ENCODE results near the gene CTXN1.
"Not testable (repeated sequence)": the region's sequence is repeated elsewhere in the genome, so short reads cannot be mapped to it uniquely, and the experiment has no call there.

The CTXN1 gene

GRCh38 chr19:7902796-7903243, 23.1 kb downstream of the CTXN1 start:
- Mint-ChIP-seq H3K4me3 (peak overlapping the region; percentile 88 to 95), H3K27me3 (peaks cover under 1 to 2% of the 10 kb centered on the region in 2 donors), H3K27ac (peak overlapping the region; percentile 99), H3K4me1 (ENCODE audit: low read depth in 2 of 2) (peaks cover 26 to 36% of the 10 kb centered on the region in 2 donors), H3K9me3 (no peaks in the 10 kb centered on the region), H3K36me3 (ENCODE audit: insufficient read depth) (peaks cover 43% of the 10 kb centered on the region)
- no peak for DNase-seq
- no peak for ATAC-seq (replicated peaks)

- H3K27ac Mint-ChIP-seq = no peak overlapping the region
- ATAC-seq (replicated peaks) = no peak
- DNase-seq = no peak
- H3K27me3 Mint-ChIP-seq = peaks cover 5 to 9% of the 10 kb centered on the region in 2 donors
- H3K36me3 Mint-ChIP-seq (ENCODE audit: insufficient read depth) = peaks cover 34% of the 10 kb centered on the region
- peak overlapping the region in 1 of 2 donors; percentile 95 for H3K4me3 Mint-ChIP-seq
- peaks cover 25 to 26% of the 10 kb centered on the region in 2 donors for H3K4me1 Mint-ChIP-seq (ENCODE audit: low read depth in 2 of 2)
- no peaks in the 10 kb centered on the region for H3K9me3 Mint-ChIP-seq
Observed at GRCh38 chr19:7901337-7901736, 24.6 kb downstream of the CTXN1 start.

- Mint-ChIP-seq H3K9me3 (no peaks in the 10 kb centered on the region), H3K27ac (no peak overlapping the region), H3K4me1 (ENCODE audit: low read depth in 2 of 2) (peaks cover 22 to 24% of the 10 kb centered on the region in 2 donors), H3K36me3 (ENCODE audit: insufficient read depth) (peaks cover 31% of the 10 kb centered on the region), H3K27me3 (peaks cover 6 to 9% of the 10 kb centered on the region in 2 donors), H3K4me3 (no peak overlapping the region)
- DNase-seq (no peak), ATAC-seq (replicated peaks) (no peak)
Observed at GRCh38 chr19:7900931-7901330, 25.0 kb downstream of the CTXN1 start.

- peaks cover 17 to 19% of the 10 kb centered on the region in 2 donors for H3K4me1 Mint-ChIP-seq (ENCODE audit: low read depth in 2 of 2)
- no peak for ATAC-seq (replicated peaks)
- H3K9me3 Mint-ChIP-seq = no peaks in the 10 kb centered on the region
- peaks cover 11 to 14% of the 10 kb centered on the region in 2 donors for H3K27me3 Mint-ChIP-seq
- peaks cover 27% of the 10 kb centered on the region for H3K36me3 Mint-ChIP-seq (ENCODE audit: insufficient read depth)
- no peak for DNase-seq
- H3K27ac Mint-ChIP-seq = no peak overlapping the region
- H3K4me3 Mint-ChIP-seq = no peak overlapping the region
Observed at GRCh38 chr19:7900401-7900870, 25.5 kb downstream of the CTXN1 start.

- ATAC-seq (replicated peaks) = no peak
- H3K4me3 Mint-ChIP-seq = no peak overlapping the region
- H3K27me3 Mint-ChIP-seq = peaks cover 15 to 20% of the 10 kb centered on the region in 2 donors
- DNase-seq = no peak
- peaks cover 13% of the 10 kb centered on the region in 2 donors for H3K4me1 Mint-ChIP-seq (ENCODE audit: low read depth in 2 of 2)
- H3K9me3 Mint-ChIP-seq = no peaks in the 10 kb centered on the region
- no peak overlapping the region for H3K27ac Mint-ChIP-seq
- peaks cover 21% of the 10 kb centered on the region for H3K36me3 Mint-ChIP-seq (ENCODE audit: insufficient read depth)
Observed at GRCh38 chr19:7899751-7900378, 26.1 kb downstream of the CTXN1 start.

GRCh38 chr19:7898967-7899366, 27.0 kb downstream of the CTXN1 start:
- Mint-ChIP-seq H3K36me3 (ENCODE audit: insufficient read depth) (peaks cover 12% of the 10 kb centered on the region), H3K27me3 (peaks cover 24 to 29% of the 10 kb centered on the region in 2 donors), H3K27ac (no peak overlapping the region), H3K9me3 (no peaks in the 10 kb centered on the region), H3K4me1 (ENCODE audit: low read depth in 2 of 2) (peaks cover 8 to 9% of the 10 kb centered on the region in 2 donors), H3K4me3 (no peak overlapping the region)
- ATAC-seq (replicated peaks) = no peak
- no peak for DNase-seq

GRCh38 chr19:7897292-7897691, 28.6 kb downstream of the CTXN1 start:
- peaks cover 27 to 33% of the 10 kb centered on the region in 2 donors for H3K27me3 Mint-ChIP-seq
- no peak overlapping the region for H3K27ac Mint-ChIP-seq
- DNase-seq (no peak), ATAC-seq (replicated peaks) (no peak)
- H3K9me3 Mint-ChIP-seq = no peaks in the 10 kb centered on the region
- H3K4me3 Mint-ChIP-seq = no peak overlapping the region
- no peaks in the 10 kb centered on the region for H3K4me1 Mint-ChIP-seq (ENCODE audit: low read depth in 2 of 2)
- no peaks in the 10 kb centered on the region for H3K36me3 Mint-ChIP-seq (ENCODE audit: insufficient read depth)

- no peak for ATAC-seq (replicated peaks)
- no peaks in the 10 kb centered on the region for H3K36me3 Mint-ChIP-seq (ENCODE audit: insufficient read depth)
Observed at GRCh38 chr19:7895565-7895964, 30.4 kb downstream of the CTXN1 start.

GRCh38 chr19:7894612-7895309, 31.2 kb downstream of the CTXN1 start:
- no peak overlapping the region for H3K27ac Mint-ChIP-seq
- no peaks in the 10 kb centered on the region for H3K4me1 Mint-ChIP-seq (ENCODE audit: low read depth in 2 of 2)
- no peaks in the 10 kb centered on the region for H3K9me3 Mint-ChIP-seq
- no peak overlapping the region for H3K4me3 Mint-ChIP-seq
- ATAC-seq (replicated peaks) (no peak), DNase-seq (no peak)
- no peaks in the 10 kb centered on the region for H3K36me3 Mint-ChIP-seq (ENCODE audit: insufficient read depth)
- H3K27me3 Mint-ChIP-seq = peaks cover 27 to 49% of the 10 kb centered on the region in 2 donors

More at GRCh38 chr19:7895565-7895964, 30.4 kb downstream of the CTXN1 start:
- Mint-ChIP-seq H3K9me3 (no peaks in the 10 kb centered on the region), H3K4me3 (no peak overlapping the region), H3K27me3 (peaks cover 27 to 43% of the 10 kb centered on the region in 2 donors), H3K4me1 (ENCODE audit: low read depth in 2 of 2) (no peaks in the 10 kb centered on the region), H3K27ac (no peak overlapping the region)
- DNase-seq = no peak

GRCh38 chr19:7893362-7894101, 32.4 kb downstream of the CTXN1 start:
- not testable (repeated sequence) for H3K27ac Mint-ChIP-seq; H3K9me3 Mint-ChIP-seq; H3K36me3 Mint-ChIP-seq (ENCODE audit: insufficient read depth); DNase-seq; H3K4me1 Mint-ChIP-seq (ENCODE audit: low read depth in 2 of 2); ATAC-seq (replicated peaks); H3K4me3 Mint-ChIP-seq
- H3K27me3 Mint-ChIP-seq = peaks cover 36 to 61% of the 10 kb centered on the region in 2 donors

GRCh38 chr19:7888826-7889217, 37.1 kb downstream of the CTXN1 start:
- H3K27me3 Mint-ChIP-seq = peaks cover 10 to 42% of the 10 kb centered on the region in 2 donors
- H3K9me3 Mint-ChIP-seq = no peaks in the 10 kb centered on the region

GRCh38 chr19:7888145-7888825, 37.6 kb downstream of the CTXN1 start, which contains the start of gene LRRC8E:
Gene LRRC8E, plus strand, starts transcription at chr19:7888510. Its CDS starts 7,094 bp downstream, at chr19:7895604.
- no peak within 1 kb of the TSS for H3K27ac Mint-ChIP-seq
- peaks cover 8 to 40% of the 10 kb centered on the region in 2 donors for H3K27me3 Mint-ChIP-seq
- no peak for DNase-seq
- no peaks in the 10 kb centered on the region for H3K9me3 Mint-ChIP-seq
- no peak within 1 kb of the TSS for H3K4me3 Mint-ChIP-seq
- ATAC-seq (replicated peaks) = peak; percentile 76
- no peaks in the 10 kb centered on the region for H3K36me3 Mint-ChIP-seq (ENCODE audit: insufficient read depth)
- H3K4me1 Mint-ChIP-seq (ENCODE audit: low read depth in 2 of 2) = peaks cover 0 to 1% of the 10 kb centered on the region in 2 donors

More at GRCh38 chr19:7888826-7889217, 37.1 kb downstream of the CTXN1 start:
- peaks cover 0 to 1% of the 10 kb centered on the region in 2 donors for H3K4me1 Mint-ChIP-seq (ENCODE audit: low read depth in 2 of 2)
- DNase-seq (no peak), ATAC-seq (replicated peaks) (no peak)
- no peaks in the 10 kb centered on the region for H3K36me3 Mint-ChIP-seq (ENCODE audit: insufficient read depth)
- no peak overlapping the region for H3K4me3 Mint-ChIP-seq
- H3K27ac Mint-ChIP-seq = no peak overlapping the region

Measured in effector memory CD8-positive, alpha-beta T cell (primary cell).